Measurements from ENCODE around the gene LANCL2. TPM values are rescaled to one million over a fixed set of nuclear protein-coding genes. Genes with fewer than 3 reads are reported as not detected.

LANCL2 gene
- total and polyA plus RNA-seq, 2 of the 4 experiments (the other 2 are of a cell fraction): 11.7 to 17.9 TPM

GRCh38 chr7:55345292-55345691, 19.8 kb upstream of the LANCL2 start:
- Histone ChIP-seq H2BK20ac (ENCODE audit: low read depth, low read length) (no peak overlapping the region), H3K79me1 (ENCODE audit: low read depth in 1 of 2, low read length in 2 of 2) (no peaks in the 10 kb centered on the region), H3K23ac (ENCODE audit: low read depth, low read length) (no peak overlapping the region), H2AFZ (replicated peaks; ENCODE audit: low read length, poor library complexity) (no peak overlapping the region), H4K8ac (ENCODE audit: low read depth in 2 of 2, low read length in 2 of 2) (no peak overlapping the region), H3K4me2 (ENCODE audit: low read depth, low read length) (no peak overlapping the region), H3K27me3 (ENCODE audit: control insufficient read depth, insufficient read depth, low read length) (peaks cover 4% of the 10 kb centered on the region), H3K4ac (ENCODE audit: low read depth, low read length) (no peak overlapping the region), H4K91ac (ENCODE audit: insufficient read depth, low read depth, low read length) (no peak overlapping the region), H2AK5ac (ENCODE audit: low read depth, low read length) (no peak overlapping the region), H3K4me3 (ENCODE audit: insufficient read depth, low read depth, low read length) (no peak overlapping the region), H4K20me1 (ENCODE audit: insufficient read depth, low read length) (no peaks in the 10 kb centered on the region), H2BK15ac (ENCODE audit: low read depth, low read length) (no peak overlapping the region), H3K9ac (ENCODE audit: low read depth, low read length) (no peak overlapping the region), H3K4me1 (ENCODE audit: control insufficient read depth, insufficient read depth, low read length) (no peaks in the 10 kb centered on the region), H2BK5ac (ENCODE audit: low read depth, low read length, poor library complexity, severe bottlenecking) (no peak overlapping the region), H2AK9ac (replicated peaks; ENCODE audit: low read depth, low read length, poor library complexity) (no peak overlapping the region), H4K5ac (ENCODE audit: low read depth, low read length) (no peak overlapping the region), H3K27ac (ENCODE audit: insufficient read depth, low read length) (no peak overlapping the region), H3K56ac (ENCODE audit: extremely low read depth, insufficient read depth, low read length) (no peak overlapping the region), H2BK120ac (ENCODE audit: low read depth, low read length) (no peak overlapping the region), H3K9me1 (ENCODE audit: insufficient read depth, low read length) (no peaks in the 10 kb centered on the region), H3K36me3 (ENCODE audit: control insufficient read depth, insufficient read depth, low read length) (no peaks in the 10 kb centered on the region), H3K14ac (replicated peaks; ENCODE audit: low read depth, low read length) (no peak overlapping the region), H3K9me3 (ENCODE audit: control insufficient read depth, insufficient read depth, low read length) (peaks cover 6% of the 10 kb centered on the region), H3K18ac (ENCODE audit: low read depth, low read length) (no peak overlapping the region)
- ChIA-PET CTCF (no interaction called here), POLR2A (ENCODE audit: unreplicated experiment) (no interaction called here)
- dilution Hi-C loops (cut with HindIII; ENCODE audit: low sequenced_read_pairs, unreplicated experiment) (no loop called here), intact Hi-C loops (cut with micrococcal nuclease) (no loop called here), in situ Hi-C loops (cut with MboI; ENCODE audit: low sequenced_read_pairs) (no loop called here)
- no peak for TF ChIP-seq NFE2L2 (IDR thresholded peaks at IDR 0.05; ENCODE audit: low read depth, low read length)
- TF ChIP-seq MXI1 (IDR thresholded peaks at IDR 0.05; ENCODE audit: borderline replicate concordance, low read depth, low read length): no peak
- no peak for TF ChIP-seq FOS (IDR thresholded peaks at IDR 0.05; ENCODE audit: low read depth, low read length)
- TF ChIP-seq USF2 (IDR thresholded peaks at IDR 0.05; ENCODE audit: low read depth, low read length): no peak
- BruUV-seq (replicated peaks): no TSS peak
- ATAC-seq (ENCODE audit: low read depth): no peak
- no peak for DNase-seq
- WGBS, 2 experiments (ENCODE audit: extremely low coverage in 2 of 2, insufficient read length in 1 of 2): 79% methylated on average over 9 of the region's 22 CpGs; no CpG with 5 or more reads in 1 of the 2 experiments

Measured in IMR-90 (cell line).